A549 (cell line): Measurements from ENCODE around the gene FMOD. TPM values are rescaled to one million over a fixed set of nuclear protein-coding genes. Genes with fewer than 3 reads are reported as not detected.

Source experiments
- polyA plus RNA-seq, 4 experiments: library from polyadenylated mRNA; depleted of rRNA in 3 of 4; stranded (reverse); fragments of >200 nt; fragmentation: RNase III in 1 of 4; extraction: RNeasy Plus Mini Kit Qiagen cat#74134 plus additional on column Dnase treatment in 1 of 4; gene quantifications; 2 replicates in 3 of 4; 3 replicates in 1 of 4; pipeline ENCODE4 v1.2.3, GENCODE V29; 2011 to 2017
- small RNA-seq, 6 experiments: library from RNA; depleted of rRNA; stranded (forward); fragments of <200 nt; gene quantifications; one replicate each; pipeline ENCODE3, GENCODE V24; 2012

The FMOD gene
- polyA plus RNA-seq, 2 of the 4 experiments (the other 2 are of a cell fraction), result 0.03 TPM; not detected in 1

Small RNA genes within 50 kb of the gene (small RNA-seq; reads per million reads assigned to genes)
- gene AL359837.1 (0 to 0.26 (median 0) reads per million in 6 experiments), gene RNU6-487P (0 to 7.3 (median 0.85) reads per million in 6 experiments)

Other genes with a start within 250 kb of the FMOD start
- 0.48 and 0.50 TPM in 2 replicates for gene ADORA1, start 223.4 kb downstream of the FMOD start, polyA plus RNA-seq (2011; rRNA removed)
- gene ADORA1, start 223.4 kb downstream of the FMOD start, polyA plus RNA-seq (2017; fragmentation: RNase III; extraction: RNeasy Plus Mini Kit Qiagen cat#74134 plus additional on column Dnase treatment), result 0.94 to 2.4 TPM (median 1.8 TPM) in 3 replicates
- gene MYBPH, start 175.3 kb downstream of the FMOD start, polyA plus RNA-seq (2011; rRNA removed), result not detected in 2 replicates
- gene MYBPH, start 175.3 kb downstream of the FMOD start, polyA plus RNA-seq (2017; fragmentation: RNase III; extraction: RNeasy Plus Mini Kit Qiagen cat#74134 plus additional on column Dnase treatment), result not detected in 3 replicates
- not detected in 2 replicates for gene CHI3L1, start 164.4 kb downstream of the FMOD start, polyA plus RNA-seq (2011; rRNA removed)
- 0.04 TPM in 1 of 3 replicates, not detected in the others for gene CHI3L1, start 164.4 kb downstream of the FMOD start, polyA plus RNA-seq (2017; fragmentation: RNase III; extraction: RNeasy Plus Mini Kit Qiagen cat#74134 plus additional on column Dnase treatment)
- gene CHIT1, start 121.4 kb downstream of the FMOD start, polyA plus RNA-seq (2011; rRNA removed), result not detected in 2 replicates
- not detected in 3 replicates for gene CHIT1, start 121.4 kb downstream of the FMOD start, polyA plus RNA-seq (2017; fragmentation: RNase III; extraction: RNeasy Plus Mini Kit Qiagen cat#74134 plus additional on column Dnase treatment)
- 16.0 and 16.4 TPM in 2 replicates for gene BTG2, start 45.6 kb downstream of the FMOD start, polyA plus RNA-seq (2011; rRNA removed)
- 7.2 to 9.2 TPM (median 8.0 TPM) in 3 replicates for gene BTG2, start 45.6 kb downstream of the FMOD start, polyA plus RNA-seq (2017; fragmentation: RNase III; extraction: RNeasy Plus Mini Kit Qiagen cat#74134 plus additional on column Dnase treatment)
- not detected in 2 replicates for gene PRELP, start 124.7 kb upstream of the FMOD start, polyA plus RNA-seq (2011; rRNA removed)
- not detected in 3 replicates for gene PRELP, start 124.7 kb upstream of the FMOD start, polyA plus RNA-seq (2017; fragmentation: RNase III; extraction: RNeasy Plus Mini Kit Qiagen cat#74134 plus additional on column Dnase treatment)
- not detected in 2 replicates for gene OPTC, start 143.0 kb upstream of the FMOD start, polyA plus RNA-seq (2011; rRNA removed)
- gene OPTC, start 143.0 kb upstream of the FMOD start, polyA plus RNA-seq (2017; fragmentation: RNase III; extraction: RNeasy Plus Mini Kit Qiagen cat#74134 plus additional on column Dnase treatment), result not detected in 3 replicates